ENCODE results near the gene RPP14.
"Not testable (repeated sequence)": the region's sequence is repeated elsewhere in the genome, so short reads cannot be mapped to it uniquely, and the experiment has no call there.

Gene RPP14

DNA sequence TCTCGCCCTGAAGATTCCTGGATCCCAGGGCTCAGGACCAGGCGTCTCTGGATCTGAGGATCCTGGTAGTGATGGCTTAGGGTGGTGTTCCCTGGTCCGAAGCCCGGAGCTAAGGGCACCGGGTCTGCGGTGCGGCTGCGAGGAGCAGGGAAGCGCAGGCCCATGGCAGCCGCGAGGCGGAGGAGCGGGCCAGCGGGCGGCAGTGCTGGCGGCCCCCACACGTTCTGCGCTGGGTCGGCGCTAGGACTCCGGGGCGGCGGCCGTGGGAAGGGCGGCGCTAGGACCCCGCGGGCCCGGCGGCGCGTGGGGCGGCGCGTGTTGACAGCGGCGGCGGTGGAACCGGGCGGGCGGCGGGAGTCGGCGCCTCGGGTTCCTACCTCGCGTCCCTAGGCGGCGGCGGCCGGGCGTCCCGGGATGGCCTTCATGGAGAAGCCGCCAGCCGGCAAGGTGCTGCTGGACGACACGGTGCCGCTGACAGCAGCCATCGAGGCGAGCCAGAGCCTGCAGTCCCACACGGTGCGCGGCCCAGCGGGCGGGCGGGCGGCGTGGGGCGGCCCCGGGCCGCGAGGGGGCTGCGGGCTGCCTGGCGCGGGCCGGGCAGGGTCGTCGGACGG, 26.6 kb downstream of the RPP14 start, which contains the start of gene PXK:
PXK (plus strand) TSS at position 318 of the 614 bp plus-strand sequence; CDS start at position 415, 97 bp downstream.
- DNase-seq = peak; percentile 86

DNA sequence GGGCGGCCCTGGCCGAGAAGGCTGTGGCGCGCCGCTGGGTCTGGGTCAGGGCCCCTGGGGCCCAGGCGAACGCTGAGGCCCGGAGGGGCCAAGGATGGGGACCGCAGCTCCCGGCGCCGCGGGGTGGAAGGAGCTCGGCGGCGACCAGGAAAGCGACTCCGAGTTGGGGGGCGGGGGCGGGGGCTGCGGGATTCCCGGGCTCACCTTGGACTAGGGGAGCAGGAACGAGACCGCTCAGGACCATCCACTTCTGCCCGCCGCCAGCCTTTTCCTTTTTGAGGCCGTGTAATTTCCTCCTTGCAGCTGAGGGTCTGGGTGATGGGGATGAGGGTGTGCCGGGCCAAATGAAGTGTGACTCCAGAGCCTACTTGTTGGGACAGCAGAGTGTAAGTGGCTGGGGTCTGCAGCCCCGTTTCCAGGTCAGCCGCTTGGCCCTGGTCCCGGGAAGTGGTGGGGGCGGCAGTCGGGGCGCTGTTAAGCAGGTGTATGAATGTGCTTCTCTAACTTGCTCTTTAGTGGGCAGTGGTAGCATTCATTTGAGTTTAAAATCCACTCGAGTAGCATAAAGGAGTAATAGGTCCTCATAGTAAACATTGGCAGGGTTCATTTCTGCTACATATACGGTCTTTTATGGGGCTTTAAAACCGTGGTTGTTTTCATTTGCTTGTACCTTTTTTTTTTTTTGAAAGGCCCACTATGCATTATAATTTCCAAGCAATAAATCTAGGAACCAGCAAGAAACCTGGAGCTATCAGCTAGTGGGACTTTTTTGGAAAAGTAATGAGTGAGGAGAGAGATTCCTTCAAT, 27.4 kb downstream of the RPP14 start:
- DNase-seq = peak; percentile 19

DNA sequence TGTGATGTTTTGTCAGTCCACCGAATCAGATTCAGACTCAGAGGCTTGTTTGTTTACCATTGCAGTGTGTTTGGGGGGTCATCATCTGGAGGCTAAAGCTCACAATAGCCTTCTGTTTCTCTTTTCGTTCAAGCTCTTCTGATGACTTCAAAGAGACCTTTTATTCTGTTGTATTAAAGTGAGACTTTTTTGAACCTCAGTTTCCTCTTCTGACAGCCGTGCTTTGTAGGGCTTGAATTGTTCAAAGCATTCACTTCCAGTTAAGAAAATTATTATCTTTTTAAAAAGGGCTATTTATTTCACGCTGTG, 27.9 kb downstream of the RPP14 start:
- DNase-seq = no peak

DNA sequence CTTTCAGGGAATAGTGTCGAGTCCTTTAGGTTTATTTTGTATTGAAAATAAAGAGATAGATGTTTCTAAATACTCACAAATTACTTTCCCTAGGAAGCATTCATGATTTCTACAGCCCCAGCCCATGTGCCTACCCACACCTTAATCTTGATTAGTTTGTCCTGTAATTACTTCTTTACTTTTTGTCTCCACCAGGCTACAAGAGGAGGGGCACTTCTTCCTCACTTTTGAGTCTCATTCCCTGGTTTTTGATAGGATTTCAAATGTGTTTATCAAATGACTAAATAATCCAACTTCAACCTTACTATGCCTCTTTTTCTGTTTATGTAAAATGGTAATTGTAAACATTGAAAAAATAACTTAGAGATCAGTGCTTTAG, 28.4 kb downstream of the RPP14 start:
- no peak for DNase-seq

DNA sequence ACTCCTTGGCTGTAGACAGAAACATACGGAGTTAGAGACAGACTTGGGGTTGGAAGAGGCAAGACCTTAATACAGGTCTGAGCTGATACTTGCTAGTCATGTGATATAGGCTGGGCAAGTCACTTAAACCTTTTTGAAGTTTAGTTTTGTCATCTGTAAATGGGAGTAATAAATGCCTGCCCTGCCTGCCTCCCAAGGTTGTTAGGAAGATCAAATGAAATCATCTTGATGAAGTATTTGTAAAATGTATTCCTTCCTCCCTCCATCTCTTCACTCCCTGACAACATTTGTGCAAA, 29.6 kb downstream of the RPP14 start:
- no peak for DNase-seq

DNA sequence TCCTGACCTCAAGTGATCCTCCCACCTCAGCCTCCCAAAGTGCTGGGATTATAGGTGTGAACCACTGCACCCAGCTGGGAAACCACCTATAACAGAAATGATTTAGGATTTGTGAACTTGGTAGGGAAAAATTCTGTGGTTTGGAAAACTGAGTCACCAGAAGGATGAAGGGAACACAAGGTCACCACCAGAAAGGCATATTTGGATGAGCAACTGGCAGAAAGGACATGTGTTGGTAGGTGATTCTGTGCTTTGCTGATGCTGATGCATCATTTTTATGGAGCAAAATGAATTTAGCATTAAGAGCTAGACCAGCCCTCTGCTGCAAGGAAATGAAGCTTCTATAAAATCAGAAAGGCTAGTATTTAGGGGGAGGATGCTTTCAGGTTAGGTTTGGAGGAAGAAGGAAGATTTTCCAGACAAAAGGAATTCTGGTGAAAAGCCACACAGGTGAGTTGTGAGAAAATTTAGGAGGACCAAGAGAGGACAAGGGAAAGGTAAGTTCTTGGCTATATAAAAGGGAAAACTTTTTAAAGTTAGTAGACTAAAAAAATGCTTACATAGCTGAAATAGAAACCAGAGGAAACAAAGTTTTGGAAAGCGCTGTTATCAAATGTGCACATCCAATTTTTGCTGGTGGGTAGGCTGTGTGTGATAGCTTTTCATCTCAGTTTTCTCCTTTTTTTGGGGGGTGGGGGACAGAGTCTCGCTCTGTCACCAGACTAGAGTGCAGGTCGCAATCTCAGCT, 30.3 kb downstream of the RPP14 start:
- DNase-seq = peak; percentile 78

DNA sequence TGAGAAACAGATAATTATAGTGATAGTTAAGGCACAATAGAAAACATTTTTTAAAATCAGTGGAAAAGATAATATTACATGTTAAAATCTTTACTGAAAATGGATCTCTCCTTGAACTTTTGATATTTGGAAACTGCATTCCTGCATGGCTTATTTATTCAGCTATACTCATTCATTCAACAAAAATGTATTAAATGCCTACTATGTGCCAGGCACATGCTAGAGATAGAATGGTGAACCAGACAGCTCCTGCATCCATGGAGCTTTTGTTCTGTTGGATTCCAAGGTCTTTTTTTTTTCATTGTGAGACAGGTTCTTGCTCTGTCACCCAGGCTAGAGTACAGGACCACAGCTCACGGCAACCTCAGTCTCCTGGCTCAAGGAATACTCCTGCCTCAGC, 31.1 kb downstream of the RPP14 start:
- DNase-seq = no peak

DNA sequence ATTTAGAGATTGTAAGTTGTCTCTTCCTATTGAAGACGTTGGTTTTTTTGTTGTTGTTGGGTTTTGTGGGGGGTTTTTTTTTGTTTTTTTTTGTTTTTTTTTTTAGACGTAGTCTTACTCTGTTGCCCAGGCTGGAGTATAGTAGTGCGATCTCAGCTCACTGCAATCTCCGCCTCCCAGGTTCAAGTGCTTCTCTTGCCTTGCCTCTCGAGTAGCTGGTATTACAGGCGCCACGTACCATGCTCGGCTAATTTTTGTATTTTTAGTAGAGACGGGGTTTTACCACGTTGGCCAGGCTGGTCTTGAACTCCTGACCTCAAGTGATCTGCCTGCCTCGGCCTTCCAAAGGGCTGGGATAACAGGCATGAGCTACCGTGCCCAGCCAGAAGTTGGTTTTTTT, 33.1 kb downstream of the RPP14 start:
- DNase-seq = not testable (repeated sequence)

DNA sequence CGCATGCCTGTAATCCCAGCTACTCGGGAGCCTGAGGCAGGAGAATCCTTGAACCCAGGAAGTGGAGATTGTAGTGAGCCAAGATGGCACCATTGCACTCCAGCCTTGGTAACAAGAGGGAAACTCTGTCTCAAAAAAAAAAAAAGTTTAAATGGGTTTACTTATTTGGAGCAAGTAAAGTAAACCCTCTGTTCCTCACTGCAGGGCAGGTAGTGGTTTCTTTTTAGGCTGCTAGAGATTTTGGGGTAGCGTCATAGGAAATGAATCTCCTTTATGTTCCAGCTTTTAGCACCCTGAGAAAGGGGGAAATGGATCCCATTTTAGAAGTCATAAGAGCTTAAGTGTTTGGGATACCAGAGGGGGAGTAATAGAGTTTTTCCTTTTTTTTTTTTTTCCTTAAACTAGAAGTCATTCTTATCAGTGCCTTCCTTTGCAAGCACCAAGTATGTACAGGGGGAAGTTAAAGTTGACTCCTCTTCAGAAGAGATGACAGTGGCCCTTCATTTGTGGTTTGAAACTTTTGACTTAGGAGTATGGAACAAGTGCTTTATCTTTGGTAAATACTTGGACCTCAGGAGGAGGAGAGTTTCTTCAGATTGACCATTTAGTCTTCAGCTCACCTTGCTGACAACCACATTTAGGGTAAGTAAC, 34.7 kb downstream of the RPP14 start:
- DNase-seq = no peak

DNA sequence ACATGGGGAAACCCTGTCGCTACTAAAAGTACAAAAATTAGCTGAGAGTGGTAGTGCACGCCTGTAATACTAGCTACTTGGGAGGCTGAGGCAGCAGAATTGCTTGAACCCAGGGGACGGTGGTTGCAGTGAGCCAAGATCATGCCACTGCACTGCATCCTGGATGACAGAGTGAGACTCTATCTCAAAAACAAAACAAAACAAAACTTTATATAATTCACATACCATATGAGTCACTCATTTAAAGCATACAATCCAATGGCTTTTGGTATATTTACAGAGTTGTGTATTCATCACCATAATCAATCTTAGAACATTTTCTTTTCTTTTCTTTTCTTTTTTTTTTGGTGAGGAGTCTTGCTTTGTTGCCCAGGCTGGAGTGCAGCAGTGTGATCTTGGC, 35.3 kb downstream of the RPP14 start:
- peak; percentile 46 for DNase-seq

DNA sequence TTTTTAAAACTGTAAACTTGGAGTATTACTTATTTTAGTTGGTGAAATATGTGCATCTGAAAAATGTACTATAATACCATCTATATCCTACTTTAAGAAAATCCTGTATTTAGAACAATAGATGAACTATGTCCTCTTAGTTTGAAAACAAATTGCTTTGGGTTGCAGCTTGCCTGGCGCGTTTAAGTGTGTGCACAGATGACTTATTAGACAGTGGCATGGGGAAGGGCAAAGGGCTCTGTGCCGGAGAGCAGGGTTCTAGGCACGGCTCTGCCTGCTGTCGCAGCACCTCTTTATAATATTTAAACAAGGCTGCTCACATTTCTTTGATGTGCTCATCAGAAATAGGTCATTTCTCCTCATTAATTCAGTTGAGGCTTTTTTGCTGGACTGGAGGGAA, 36.6 kb downstream of the RPP14 start:
- DNase-seq = no peak

DNA sequence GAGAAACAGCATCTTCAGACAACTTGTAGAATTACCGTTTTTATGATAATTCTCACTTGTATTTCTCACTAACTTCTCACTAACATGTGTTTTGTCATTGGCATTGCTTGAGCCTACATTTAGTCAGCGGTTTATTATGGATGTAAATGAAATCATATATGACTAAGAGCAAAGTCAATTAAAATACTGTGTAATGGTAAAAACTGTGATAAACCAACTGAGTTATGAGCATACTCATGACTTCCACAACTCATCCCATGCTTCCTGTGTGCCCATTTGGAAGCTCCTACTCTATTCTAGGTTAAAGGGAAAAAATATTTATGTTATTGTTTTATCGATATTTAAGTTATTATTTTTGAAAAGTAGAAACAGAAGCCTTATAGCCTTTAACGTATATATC, 39.4 kb downstream of the RPP14 start:
- no peak for DNase-seq

DNA sequence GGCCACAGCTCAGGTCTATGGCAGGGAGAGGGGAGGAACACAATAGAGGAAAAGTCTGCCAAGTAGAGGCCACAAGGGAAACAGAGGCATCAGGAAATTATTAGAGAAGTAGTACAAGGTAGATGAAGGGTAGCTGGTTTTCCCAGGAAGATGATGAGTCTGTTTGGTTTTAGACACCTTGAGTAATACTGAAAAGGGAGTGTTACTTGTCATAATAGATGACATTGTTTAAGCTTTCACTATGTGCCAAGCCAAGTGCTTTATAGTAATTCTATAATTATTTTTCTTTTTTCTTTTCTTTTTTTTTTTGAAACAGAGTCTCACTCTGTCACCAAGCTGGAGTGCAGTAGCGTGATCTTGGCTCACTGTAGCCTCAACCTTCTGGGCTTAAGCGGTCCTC, 40.3 kb downstream of the RPP14 start:
- DNase-seq = no peak

DNA sequence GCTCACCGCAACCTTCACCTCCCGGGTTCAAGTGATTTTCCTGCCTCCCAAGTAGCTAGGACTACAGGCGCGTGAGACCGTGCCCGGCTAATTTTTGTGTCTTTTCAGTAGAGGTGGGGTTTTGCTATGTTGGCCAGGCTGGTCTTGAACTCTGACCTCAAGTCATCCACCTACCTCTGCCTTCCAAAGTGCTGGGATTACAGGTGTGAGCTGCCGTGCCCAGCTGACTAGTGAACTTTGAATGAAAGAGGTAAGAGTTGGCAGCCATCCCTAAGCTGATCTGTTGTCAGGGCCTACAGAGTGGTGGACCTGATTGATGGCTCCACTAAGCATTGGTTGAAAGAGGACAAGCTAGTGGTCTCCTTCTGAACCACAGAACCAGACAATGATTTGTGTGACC, 41.9 kb downstream of the RPP14 start:
- DNase-seq = no peak

DNA sequence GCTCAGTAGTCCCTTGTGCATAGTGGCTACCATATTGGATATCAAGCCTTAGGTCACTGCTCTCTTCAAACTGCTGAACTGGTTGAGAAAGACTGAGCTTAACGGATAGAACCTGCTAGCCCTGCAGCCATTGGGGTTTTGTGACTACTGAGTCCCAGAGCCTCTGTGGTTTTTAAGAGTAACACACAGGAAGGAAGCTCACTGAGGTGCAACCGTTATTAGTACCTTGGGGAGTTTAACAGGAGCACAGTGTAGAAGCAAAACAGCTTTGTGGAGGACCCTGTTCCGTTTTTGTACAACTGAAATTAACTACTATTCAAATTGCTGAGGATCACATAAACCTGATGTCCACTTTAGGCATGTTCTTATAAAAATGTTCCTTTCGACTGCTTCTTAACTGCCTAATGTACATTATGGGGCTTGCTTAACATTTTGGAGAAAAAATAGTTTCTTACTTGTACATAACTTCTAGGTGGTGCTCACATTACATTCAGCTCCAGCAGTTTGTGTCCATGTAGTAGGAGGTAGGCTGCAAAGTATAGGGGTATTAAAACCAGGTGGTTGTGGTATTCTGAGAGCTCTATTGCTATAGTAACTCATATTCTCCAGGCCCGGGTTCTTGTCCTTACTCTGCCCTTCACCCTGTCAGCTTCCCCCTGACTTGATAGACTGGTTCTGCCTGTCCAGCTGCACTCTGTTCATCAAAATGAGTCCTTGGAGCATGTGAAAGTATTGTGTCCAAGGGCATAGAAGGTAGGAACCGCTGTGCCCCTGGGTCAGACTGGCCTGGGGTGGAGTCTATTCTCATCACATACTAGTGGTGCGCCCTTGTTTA, 44.0 kb downstream of the RPP14 start:
- DNase-seq = no peak

DNA sequence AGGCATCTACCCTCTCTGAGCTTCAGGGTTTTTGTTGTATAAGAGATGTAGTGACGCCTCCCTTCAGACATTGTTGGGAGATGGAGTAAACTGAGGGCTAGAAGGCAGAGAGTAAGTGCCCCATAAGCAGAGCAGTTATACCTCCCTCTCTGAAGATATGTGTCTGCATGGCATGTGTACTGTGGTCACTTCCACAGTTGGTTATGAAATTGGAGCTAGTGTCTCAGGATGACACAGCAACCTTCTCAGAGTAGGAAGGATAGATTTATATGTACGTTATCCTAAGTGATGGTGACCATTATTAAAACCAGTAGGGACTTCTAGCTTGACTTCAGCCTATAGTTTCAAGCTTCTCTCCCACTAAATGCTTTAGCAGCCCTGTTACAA, 44.6 kb downstream of the RPP14 start:
- peak; percentile 33 for DNase-seq

DNA sequence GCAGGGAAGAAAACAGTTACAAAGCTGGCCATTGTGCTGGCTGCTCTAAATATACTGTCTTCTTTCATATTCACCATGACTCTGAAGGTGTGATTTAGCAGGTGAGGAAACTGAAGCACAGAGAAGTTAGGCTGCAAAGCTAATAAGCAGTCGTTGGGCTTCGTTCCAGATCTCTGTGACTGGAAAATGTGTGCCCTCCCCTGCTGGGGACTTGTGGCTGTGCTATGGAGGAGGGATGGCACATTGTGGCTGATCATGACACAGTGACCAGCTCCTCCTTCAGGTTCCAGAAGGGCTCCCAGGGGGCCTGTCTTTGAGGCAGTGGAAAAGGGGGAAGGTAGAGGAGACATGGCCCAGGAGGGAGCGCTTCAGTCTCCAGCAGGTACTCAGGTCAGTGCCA, 45.9 kb downstream of the RPP14 start:
- no peak for DNase-seq

DNA sequence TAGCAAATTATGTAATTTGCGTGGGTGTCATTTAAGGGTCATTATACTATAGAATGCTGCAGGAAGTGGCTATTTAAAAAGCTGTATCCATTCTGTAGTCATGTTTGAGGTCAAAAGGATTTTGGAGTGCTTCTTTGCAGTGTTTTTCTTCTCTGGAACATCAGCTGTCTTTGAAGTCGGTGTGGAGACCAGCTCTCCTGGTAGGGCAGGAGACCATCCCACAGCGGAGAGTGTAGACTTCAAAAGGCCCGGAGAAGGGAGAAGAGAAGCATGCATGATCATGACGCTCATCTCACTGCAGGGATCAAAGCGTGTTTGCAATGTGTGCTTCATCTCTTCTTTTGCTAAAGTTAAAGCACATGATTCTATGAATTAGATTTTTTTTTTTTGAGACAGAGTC, 46.6 kb downstream of the RPP14 start:
- DNase-seq = no peak

DNA sequence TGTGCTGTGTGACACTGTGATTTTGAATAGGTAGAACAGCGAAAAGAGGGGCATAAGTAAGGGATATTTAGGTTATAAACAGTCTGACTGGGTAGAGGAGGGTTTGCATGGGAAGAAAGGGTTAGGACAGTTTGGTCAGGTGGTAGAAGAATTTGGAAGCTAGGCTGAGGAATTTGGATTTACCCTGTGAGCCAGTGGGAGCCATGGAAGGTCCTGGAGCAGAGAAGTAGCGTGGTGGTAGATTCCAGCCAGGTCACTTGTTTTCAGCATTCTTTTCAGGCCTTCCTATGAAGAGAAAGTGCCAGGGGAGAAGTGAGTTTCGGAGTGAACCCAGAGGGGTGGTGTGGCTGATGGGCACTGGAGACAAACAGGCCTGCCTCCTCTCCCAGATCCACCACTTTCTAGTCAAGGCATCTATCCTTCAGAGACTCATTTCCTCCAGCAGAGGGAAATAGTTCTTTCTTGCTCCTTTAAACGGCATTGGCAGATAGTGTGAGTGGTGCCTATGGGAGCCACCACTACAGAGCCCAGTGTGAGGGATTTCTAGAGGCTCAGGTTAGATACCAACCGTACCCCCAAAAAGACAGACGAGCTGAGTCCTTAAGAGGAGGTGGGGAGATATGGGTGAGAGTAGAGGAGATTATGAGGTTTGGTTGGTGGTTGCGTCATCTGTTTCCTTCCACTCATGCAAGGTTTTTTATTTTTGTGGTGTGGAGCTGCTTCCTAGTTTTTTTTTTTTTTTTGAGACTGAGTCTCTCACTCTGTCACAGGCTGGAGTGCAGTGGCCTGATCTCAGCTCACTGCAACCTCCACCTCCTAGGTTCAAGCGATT, 47.9 kb downstream of the RPP14 start:
- DNase-seq = peak; percentile 27

DNA sequence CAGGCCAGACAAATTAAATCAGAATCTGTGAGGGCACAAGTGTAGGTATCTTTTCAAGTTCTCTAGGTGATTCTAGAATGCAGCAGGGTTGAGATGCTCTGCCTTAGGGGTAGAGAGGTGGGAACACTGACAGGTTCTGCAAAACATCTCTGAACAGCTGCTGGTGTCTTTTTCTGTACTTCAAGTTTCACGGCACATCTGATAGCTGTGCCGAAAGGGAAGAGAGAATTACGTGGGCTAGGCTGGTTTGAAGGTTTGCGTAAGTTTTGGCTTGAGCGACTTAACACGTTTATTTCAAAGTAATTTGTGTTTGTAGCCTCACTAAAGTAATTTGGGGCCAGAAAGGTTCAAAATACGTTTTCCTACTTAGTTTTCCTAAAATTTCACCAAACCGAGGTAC, 49.1 kb downstream of the RPP14 start:
- no peak for DNase-seq

DNA sequence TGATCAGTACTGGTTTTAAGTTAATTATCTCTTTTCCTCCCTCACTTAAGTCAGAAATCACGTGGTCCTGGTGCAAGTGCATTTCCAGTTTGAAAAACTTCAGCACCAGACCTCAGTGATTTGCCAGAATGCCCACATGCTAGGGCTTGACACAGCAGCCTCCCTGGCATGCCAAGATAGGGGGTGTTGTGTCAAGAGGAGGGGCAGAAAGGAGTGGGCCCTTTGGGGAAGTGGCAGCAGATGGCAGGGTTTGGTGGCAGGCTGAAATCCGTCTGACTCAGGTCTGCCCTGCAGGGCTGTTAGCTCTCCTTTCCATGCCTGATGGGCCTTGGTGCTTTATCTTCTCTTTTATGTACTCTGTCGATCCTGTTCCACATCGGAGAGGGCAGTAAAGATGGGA, 50.0 kb downstream of the RPP14 start:
- DNase-seq = no peak

DNA sequence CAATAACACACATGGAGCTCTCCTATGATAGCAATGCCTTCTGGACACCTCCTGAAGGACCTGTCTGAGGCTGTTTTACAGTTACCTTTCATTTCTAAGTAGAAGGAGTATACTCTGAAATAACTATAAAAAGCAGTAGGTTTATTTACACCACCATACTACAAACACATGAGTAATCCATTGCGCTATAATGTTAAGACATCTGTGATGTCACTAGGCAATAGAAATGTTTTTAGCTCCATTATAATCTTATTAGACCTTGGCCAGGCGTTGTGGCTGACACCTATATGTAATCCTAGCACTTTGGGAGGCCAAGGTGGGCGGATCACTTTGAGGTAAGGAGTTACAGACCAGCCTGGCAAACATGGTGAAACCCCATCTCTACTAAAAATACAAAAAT, 51.4 kb downstream of the RPP14 start:
- DNase-seq = no peak

All from fibroblast of skin of scalp (primary cell).